BE2C (cell line): ENCODE measurements around the gene HDAC7.
A peak's percentile ranks its signal among the peaks of the same experiment; 100 is the strongest.

ENCODE experiments used
- DNase-seq: peaks from one replicate; pipeline ENCODE4 v3.0.0-alpha.2; 2020
- H3K27me3 ChIP-seq: fragments of 250-450 bp; sonication (Bioruptor Pico); 2 replicates; pipeline ENCODE4 v1.5.1; 2020; ENCODE audit warnings: mild to moderate bottlenecking
- H3K36me3 ChIP-seq: fragments of 250-450 bp; sonication (Bioruptor Pico); 2 replicates; pipeline ENCODE4 v1.5.1; 2020; ENCODE audit warnings: mild to moderate bottlenecking
- H3K4me1 ChIP-seq: fragments of 250-450 bp; sonication (Bioruptor Pico); 2 replicates; pipeline ENCODE4 v1.5.1; 2020
- H3K4me3 ChIP-seq: 2 replicates; pipeline ENCODE4 v1.5.1; 2011; ENCODE audit warnings: low read depth, low read length
- H3K9me3 ChIP-seq: fragments of 250-450 bp; sonication (Bioruptor Pico); 2 replicates; pipeline ENCODE4 v1.5.1; 2020
- TF ChIP-seq, protein P1 (sequence below): IDR thresholded peaks from 2 replicates; pipeline ENCODE4 v1.5.1; 2012; ENCODE audit warnings: mild to moderate bottlenecking, low read depth, low read length

Gene HDAC7

DNA sequence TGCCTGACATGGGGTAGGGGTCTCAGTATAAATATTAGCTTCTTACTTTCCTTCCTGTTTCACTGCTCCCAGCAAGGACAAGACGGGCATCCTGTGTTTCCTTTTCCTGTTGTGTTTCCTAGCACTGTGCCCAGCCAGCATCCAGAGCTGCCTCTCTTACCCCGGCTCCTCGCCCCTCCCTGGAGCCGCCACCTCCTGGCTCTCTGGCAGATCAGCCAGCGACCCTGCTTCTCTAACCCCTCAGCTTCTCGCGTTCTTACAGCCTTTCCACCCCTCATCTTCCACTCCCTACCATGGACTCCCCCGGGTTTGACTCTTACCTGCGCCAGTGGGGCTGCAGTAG is 17.8 kb downstream of the HDAC7 start:
- TF ChIP-seq, protein P1, sequence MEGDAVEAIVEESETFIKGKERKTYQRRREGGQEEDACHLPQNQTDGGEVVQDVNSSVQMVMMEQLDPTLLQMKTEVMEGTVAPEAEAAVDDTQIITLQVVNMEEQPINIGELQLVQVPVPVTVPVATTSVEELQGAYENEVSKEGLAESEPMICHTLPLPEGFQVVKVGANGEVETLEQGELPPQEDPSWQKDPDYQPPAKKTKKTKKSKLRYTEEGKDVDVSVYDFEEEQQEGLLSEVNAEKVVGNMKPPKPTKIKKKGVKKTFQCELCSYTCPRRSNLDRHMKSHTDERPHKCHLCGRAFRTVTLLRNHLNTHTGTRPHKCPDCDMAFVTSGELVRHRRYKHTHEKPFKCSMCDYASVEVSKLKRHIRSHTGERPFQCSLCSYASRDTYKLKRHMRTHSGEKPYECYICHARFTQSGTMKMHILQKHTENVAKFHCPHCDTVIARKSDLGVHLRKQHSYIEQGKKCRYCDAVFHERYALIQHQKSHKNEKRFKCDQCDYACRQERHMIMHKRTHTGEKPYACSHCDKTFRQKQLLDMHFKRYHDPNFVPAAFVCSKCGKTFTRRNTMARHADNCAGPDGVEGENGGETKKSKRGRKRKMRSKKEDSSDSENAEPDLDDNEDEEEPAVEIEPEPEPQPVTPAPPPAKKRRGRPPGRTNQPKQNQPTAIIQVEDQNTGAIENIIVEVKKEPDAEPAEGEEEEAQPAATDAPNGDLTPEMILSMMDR: no peak
- H3K9me3 ChIP-seq: no peaks in the 10 kb centered on the region
- no peak for DNase-seq
- H3K4me3 ChIP-seq: no peak overlapping the region
- peaks cover 9% of the 10 kb centered on the region for H3K4me1 ChIP-seq
- H3K27me3 ChIP-seq: no peaks in the 10 kb centered on the region
- peaks cover 9% of the 10 kb centered on the region; the same call in 1 of the 2 replicates for H3K36me3 ChIP-seq

DNA sequence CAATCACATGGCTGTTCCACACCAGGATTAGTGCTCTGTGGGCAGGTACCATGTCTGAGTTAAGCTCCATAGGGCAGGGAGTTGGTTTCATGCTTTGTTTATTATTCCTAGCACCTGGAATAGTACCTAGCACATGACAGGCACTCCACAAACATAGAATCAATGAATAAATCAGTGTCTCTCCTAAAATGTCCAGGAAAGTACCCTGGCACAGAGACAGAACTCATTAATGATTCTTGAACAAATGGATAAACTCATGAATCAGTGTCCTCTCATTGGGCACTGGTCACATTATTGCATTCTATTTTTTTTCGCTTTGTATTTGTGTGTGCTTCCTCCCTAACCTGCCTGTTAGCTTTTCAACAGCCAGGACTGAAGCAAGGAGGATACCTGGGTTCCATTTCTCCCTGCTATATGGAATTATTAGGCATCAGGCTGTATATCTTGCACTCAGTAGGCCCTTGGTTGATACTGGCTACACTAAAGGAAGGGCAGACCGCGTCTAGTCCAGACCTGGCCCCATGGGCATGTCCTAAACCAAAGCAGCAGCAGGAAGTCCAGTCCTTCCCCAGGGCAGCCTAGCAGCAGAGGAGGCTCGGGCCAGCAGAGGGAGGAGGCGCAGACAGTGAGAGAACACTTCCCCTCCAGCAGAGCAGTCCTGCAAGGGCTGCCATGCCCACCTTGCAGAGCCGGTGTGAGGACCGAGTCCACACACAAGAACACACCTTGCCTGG is 18.4 kb downstream of the HDAC7 start:
- H3K9me3 ChIP-seq: no peaks in the 10 kb centered on the region
- TF ChIP-seq, protein P1: no peak
- DNase-seq: no peak
- H3K4me1 ChIP-seq: peaks cover 9% of the 10 kb centered on the region
- no peak overlapping the region for H3K4me3 ChIP-seq
- H3K36me3 ChIP-seq: peaks cover 13% of the 10 kb centered on the region; the same call in 1 of the 2 replicates
- no peaks in the 10 kb centered on the region for H3K27me3 ChIP-seq

DNA sequence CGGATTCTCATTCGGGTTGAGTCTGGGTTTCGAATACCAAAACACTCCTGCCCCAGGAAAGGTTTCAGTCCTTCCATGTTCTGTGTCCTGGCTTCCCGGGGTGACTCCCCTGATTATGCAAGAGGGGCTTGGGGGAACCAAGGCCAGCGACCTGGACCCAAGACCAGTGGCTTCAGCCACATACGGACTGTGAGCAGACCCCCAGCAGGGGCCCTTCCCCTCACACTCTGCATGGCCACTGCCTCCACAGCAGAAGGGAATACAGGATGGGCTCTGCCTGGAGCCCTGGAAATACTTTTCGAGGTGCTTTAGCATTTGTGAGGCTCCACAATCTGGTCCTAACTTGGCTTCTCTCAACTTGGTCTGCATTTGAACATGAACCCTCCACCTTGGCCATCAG is 19.1 kb downstream of the HDAC7 start:
- Histone ChIP-seq H3K9me3 (no peaks in the 10 kb centered on the region), H3K36me3 (peaks cover 17% of the 10 kb centered on the region), H3K4me3 (no peak overlapping the region), H3K4me1 (peaks cover 9% of the 10 kb centered on the region), H3K27me3 (no peaks in the 10 kb centered on the region)
- no peak for DNase-seq
- TF ChIP-seq, protein P1: no peak

DNA sequence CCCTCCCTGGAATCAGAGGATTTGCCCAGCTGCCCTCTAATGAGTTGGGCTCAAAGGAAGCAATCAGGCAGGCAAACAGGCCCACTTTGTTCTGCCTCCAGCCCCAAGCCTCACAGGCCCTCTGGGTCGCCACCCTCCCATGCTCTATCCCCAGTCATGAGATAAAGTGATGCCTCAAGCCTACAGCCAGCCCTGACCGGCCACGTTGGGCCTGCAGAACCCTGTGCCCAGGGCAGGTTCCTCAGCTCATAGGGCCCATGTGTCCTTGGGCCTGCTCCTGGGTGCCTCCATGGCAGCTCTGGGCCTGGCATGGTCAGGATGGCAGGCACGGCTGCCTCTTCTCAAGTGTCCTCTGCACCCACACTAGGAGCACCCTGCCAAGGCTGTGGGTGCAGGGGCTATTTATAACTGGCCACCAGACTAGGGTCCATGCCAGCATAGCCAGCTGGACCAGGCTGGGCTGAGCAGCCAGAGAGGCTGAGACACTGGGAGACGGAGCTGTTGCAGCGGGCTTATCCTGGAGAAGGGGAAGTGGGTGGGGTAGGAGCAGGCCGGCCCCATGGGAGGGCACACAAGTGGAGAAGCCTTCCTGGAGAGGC is 20.2 kb downstream of the HDAC7 start:
- no peaks in the 10 kb centered on the region for H3K9me3 ChIP-seq
- H3K4me3 ChIP-seq: no peak overlapping the region
- H3K36me3 ChIP-seq: peaks cover 21% of the 10 kb centered on the region
- H3K4me1 ChIP-seq: peaks cover 9% of the 10 kb centered on the region
- no peaks in the 10 kb centered on the region for H3K27me3 ChIP-seq
- DNase-seq: no peak
- TF ChIP-seq, protein P1: no peak

DNA sequence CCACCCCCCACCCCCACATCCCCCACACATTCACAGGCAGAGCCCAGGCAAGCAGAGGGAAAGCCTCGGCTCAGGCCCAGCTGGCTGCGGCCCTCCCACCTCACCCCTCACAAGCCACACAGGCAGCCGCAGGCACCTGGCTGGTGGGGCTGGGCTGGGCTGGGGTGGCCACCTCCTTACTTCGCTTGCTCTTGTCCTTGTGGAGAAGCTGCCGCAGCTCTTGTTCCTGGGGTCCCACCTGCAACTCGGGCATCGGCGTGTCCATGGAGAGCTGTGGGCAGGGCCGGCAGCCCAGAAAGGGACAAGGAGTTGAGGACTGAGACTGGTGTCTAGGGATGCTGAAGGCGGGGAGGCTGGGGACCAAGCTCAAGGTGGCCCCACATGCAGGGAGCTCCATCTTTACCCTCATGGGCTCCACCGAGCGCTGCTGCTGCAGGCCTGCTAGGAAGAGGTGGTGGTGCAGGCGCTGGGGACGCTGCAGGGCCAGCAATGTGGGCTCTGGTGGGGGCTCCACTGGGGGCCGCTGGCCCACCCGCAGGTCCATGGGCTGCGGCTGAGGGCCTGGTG is 21.2 kb downstream of the HDAC7 start:
- no peak for DNase-seq
- Histone ChIP-seq H3K4me3 (no peak overlapping the region), H3K27me3 (no peaks in the 10 kb centered on the region), H3K36me3 (peaks cover 25% of the 10 kb centered on the region), H3K4me1 (peaks cover 9% of the 10 kb centered on the region), H3K9me3 (no peaks in the 10 kb centered on the region)
- TF ChIP-seq, protein P1: no peak

DNA sequence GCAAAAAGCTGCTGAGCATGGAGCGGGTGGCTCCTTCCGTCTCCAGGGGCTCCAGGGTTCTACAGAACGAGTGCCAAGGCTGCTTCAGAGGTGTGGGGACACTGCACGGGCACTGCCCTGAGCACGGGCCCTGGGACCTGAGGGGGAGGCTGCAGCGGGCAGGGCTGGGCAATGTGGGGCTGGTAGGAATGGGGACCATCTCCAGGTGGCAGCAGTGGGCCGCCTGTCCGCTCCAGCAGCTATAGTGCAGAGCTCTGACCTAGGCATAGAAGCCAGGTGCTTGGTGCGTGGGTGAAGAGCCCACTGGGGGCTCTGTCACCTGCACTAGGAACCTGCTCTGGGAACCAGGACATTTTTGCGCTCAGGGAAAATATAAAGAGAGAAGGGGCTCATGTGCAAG is 22.3 kb downstream of the HDAC7 start:
- no peak overlapping the region for H3K4me3 ChIP-seq
- H3K27me3 ChIP-seq: no peaks in the 10 kb centered on the region
- peaks cover 2% of the 10 kb centered on the region for H3K4me1 ChIP-seq
- TF ChIP-seq, protein P1: peak; percentile 58
- H3K9me3 ChIP-seq: no peaks in the 10 kb centered on the region
- H3K36me3 ChIP-seq: peaks cover 25% of the 10 kb centered on the region
- DNase-seq: peak; percentile 56
